HepG2 (cell line): ENCODE measurements around the gene OPA3. TPM values are rescaled to one million over a fixed set of nuclear protein-coding genes. Genes with fewer than 3 reads are reported as not detected.
A peak's percentile ranks its signal among the peaks of the same experiment; 100 is the strongest.

ENCODE experiments used
- AKAP8 ChIP-seq: sonication (generic); formaldehyde crosslinking; IDR thresholded peaks from 2 replicates; pipeline ENCODE4 v1.5.1; 2020; ENCODE audit warnings: mild to moderate bottlenecking, missing genetic modification reagents
- CBFB ChIP-seq: sonication (generic); formaldehyde crosslinking; IDR thresholded peaks from 2 replicates; pipeline ENCODE4 v1.4.0; 2020; ENCODE audit warnings: missing genetic modification reagents
- FOXA3 ChIP-seq: IDR thresholded peaks from 2 replicates; pipeline ENCODE4 v1.6.1; 2016; ENCODE audit warnings: missing genetic modification reagents, missing compliant biosample characterization
- GATAD1 ChIP-seq: IDR thresholded peaks from 2 replicates; pipeline ENCODE4 v1.6.1; 2016; ENCODE audit warnings: missing genetic modification reagents, missing compliant biosample characterization
- HDAC2 ChIP-seq: sonication (generic); formaldehyde crosslinking; IDR thresholded peaks from 2 replicates; pipeline ENCODE4 v1.4.0; 2020; ENCODE audit warnings: missing genetic modification reagents
- KDM3A ChIP-seq: IDR thresholded peaks from 2 replicates; pipeline ENCODE4 v1.6.1; 2018; ENCODE audit warnings: low read depth, missing compliant biosample characterization
- MAX ChIP-seq: IDR thresholded peaks from 2 replicates; pipeline ENCODE4 v1.6.1; 2012; ENCODE audit warnings: inconsistent platforms
- MEIS1 ChIP-seq: sonication (generic); formaldehyde crosslinking; IDR thresholded peaks from 2 replicates; pipeline ENCODE4 v1.9.0; 2021; ENCODE audit warnings: mild to moderate bottlenecking, missing genetic modification reagents, moderate library complexity, borderline replicate concordance
- MXD4 ChIP-seq: IDR thresholded peaks from 2 replicates; pipeline ENCODE4 v1.6.1; 2016; ENCODE audit warnings: mild to moderate bottlenecking, missing biosample characterization, missing genetic modification reagents
- NFKB2 ChIP-seq: sonication (generic); formaldehyde crosslinking; IDR thresholded peaks from 2 replicates; pipeline ENCODE4 v1.4.0; 2020; ENCODE audit warnings: missing genetic modification reagents, borderline replicate concordance
- POLR2G ChIP-seq: fragments of 200-400 bp; formaldehyde crosslinking; IDR thresholded peaks from 2 replicates; pipeline ENCODE4 v1.6.1; 2018; ENCODE audit warnings: mild to moderate bottlenecking, low read depth, low read length, moderate library complexity
- RFX3 ChIP-seq: IDR thresholded peaks from 2 replicates; pipeline ENCODE4 v1.6.1; 2016; ENCODE audit warnings: missing biosample characterization, missing genetic modification reagents
- SP140L ChIP-seq: sonication (generic); formaldehyde crosslinking; IDR thresholded peaks from 2 replicates; pipeline ENCODE4 v1.4.0; 2020; ENCODE audit warnings: missing genetic modification reagents, borderline replicate concordance
- TFAP4 ChIP-seq: sonication (generic); IDR thresholded peaks from 2 replicates; pipeline ENCODE4 v1.6.1; 2016; ENCODE audit warnings: low read depth, borderline replicate concordance
- ZBTB33 ChIP-seq: sonication (generic); formaldehyde crosslinking; IDR thresholded peaks from 2 replicates; pipeline ENCODE4 v1.4.0; 2020; ENCODE audit warnings: missing genetic modification reagents
- ZBTB37 ChIP-seq: sonication (generic); formaldehyde crosslinking; IDR thresholded peaks from 2 replicates; pipeline ENCODE4 v1.4.0; 2020; ENCODE audit warnings: mild to moderate bottlenecking, missing genetic modification reagents
- ZBTB43 ChIP-seq: sonication (generic); formaldehyde crosslinking; conservative IDR thresholded peaks from 2 replicates; pipeline ENCODE4 v1.4.0; 2020; ENCODE audit warnings: missing genetic modification reagents
- ZFP62 ChIP-seq: sonication (generic); formaldehyde crosslinking; IDR thresholded peaks from 2 replicates; pipeline ENCODE4 v1.4.0; 2020; ENCODE audit warnings: missing genetic modification reagents
- ZNF414 ChIP-seq: sonication (generic); formaldehyde crosslinking; IDR thresholded peaks from 2 replicates; pipeline ENCODE4 v1.5.0; 2020; ENCODE audit warnings: missing genetic modification reagents
- ZNF549 ChIP-seq: sonication (generic); formaldehyde crosslinking; IDR thresholded peaks from 2 replicates; pipeline ENCODE4 v1.5.0; 2020; ENCODE audit warnings: missing genetic modification reagents
- ZNF550 ChIP-seq: sonication (generic); formaldehyde crosslinking; IDR thresholded peaks from 2 replicates; pipeline ENCODE4 v1.4.0; 2020; ENCODE audit warnings: mild to moderate bottlenecking, missing genetic modification reagents, borderline replicate concordance
- ZNF703 ChIP-seq: sonication (generic); formaldehyde crosslinking; IDR thresholded peaks from 2 replicates; pipeline ENCODE4 v1.5.1; 2020; ENCODE audit warnings: missing genetic modification reagents, mild to moderate bottlenecking, moderate library complexity, borderline replicate concordance
- ZSCAN30 ChIP-seq: sonication (generic); formaldehyde crosslinking; IDR thresholded peaks from 2 replicates; pipeline ENCODE4 v1.5.0; 2020; ENCODE audit warnings: mild to moderate bottlenecking, missing genetic modification reagents
- polyA plus RNA-seq, 8 experiments: library from polyadenylated mRNA; depleted of rRNA in 3 of 8; stranded (reverse) in 7 of 8; unstranded in 1 of 8; fragments of >200 nt; fragmentation: Illumina TruSeq in 4 of 8; extraction: Trizol in 4 of 8; gene quantifications; 2 replicates each; pipeline versions ENCODE4 v1.2.1 to v1.2.3, GENCODE V29; 2011 to 2016; ENCODE audit warnings: low read depth in 4 of 8, missing spikeins in 1 of 8, mixed read lengths in 1 of 8; ENCODE audit not compliant: insufficient read depth in 1 of 8
- total RNA-seq, 5 experiments: library from RNA; depleted of rRNA; stranded (reverse); fragments of >200 nt; fragmentation: Illumina TruSeq; extraction: Trizol; gene quantifications; 2 replicates each; pipeline ENCODE4 v1.2.3, GENCODE V29; 2016; ENCODE audit warnings: low read depth in 1 of 5

The OPA3 gene
- total and polyA plus RNA-seq, 2 of the 13 experiments (the other 11 are each of a cell fraction or from before 2014, with no cell fraction given): 8.3 to 17.7 TPM

- TF ChIP-seq ZNF550 (CRISPR knock-in tag): no peak
- TF ChIP-seq ZNF549 (CRISPR knock-in tag): no peak
- no peak for TF ChIP-seq ZBTB33
- TF ChIP-seq SP140L: no peak
- TF ChIP-seq AKAP8 (CRISPR knock-in tag): no peak
- TF ChIP-seq TFAP4: no peak
- peak; percentile 54 for TF ChIP-seq MAX
- TF ChIP-seq NFKB2 (CRISPR knock-in tag): peak; percentile 33; the same call in 1 of the 2 replicates
- no peak for TF ChIP-seq HDAC2 (CRISPR knock-in tag)
- TF ChIP-seq ZNF703 (CRISPR knock-in tag): no peak
- TF ChIP-seq FOXA3 (CRISPR knock-in tag): no peak
- no peak for TF ChIP-seq ZBTB43
- TF ChIP-seq ZNF414 (CRISPR knock-in tag): no peak
- TF ChIP-seq MXD4 (CRISPR knock-in tag): no peak
- peak; percentile 40; the same call in 1 of the 2 replicates for TF ChIP-seq CBFB (CRISPR knock-in tag)
- TF ChIP-seq ZSCAN30 (CRISPR knock-in tag): no peak
- peak; percentile 55; the same call in 1 of the 2 replicates for TF ChIP-seq KDM3A (CRISPR knock-in tag)
- no peak for TF ChIP-seq MEIS1 (CRISPR knock-in tag)
- TF ChIP-seq GATAD1: 0 out of 2 replicates have a peak, but pooled peaks have one; percentile 24
- peak; percentile 54 for TF ChIP-seq POLR2G
- no peak for TF ChIP-seq ZFP62 (CRISPR knock-in tag)
- TF ChIP-seq RFX3: no peak
- no peak for TF ChIP-seq ZBTB37
These were observed 22.7 kb upstream of the OPA3 start (continued) for GRCh38 chr19:45607071-45608029.
